ENCODE results near the gene LHX4.

LHX4 gene

GRCh38 chr1:180272395-180272794, 42.3 kb downstream of the LHX4 start:
- no peak for DNase-seq (ENCODE audit: low read depth)

DNA sequence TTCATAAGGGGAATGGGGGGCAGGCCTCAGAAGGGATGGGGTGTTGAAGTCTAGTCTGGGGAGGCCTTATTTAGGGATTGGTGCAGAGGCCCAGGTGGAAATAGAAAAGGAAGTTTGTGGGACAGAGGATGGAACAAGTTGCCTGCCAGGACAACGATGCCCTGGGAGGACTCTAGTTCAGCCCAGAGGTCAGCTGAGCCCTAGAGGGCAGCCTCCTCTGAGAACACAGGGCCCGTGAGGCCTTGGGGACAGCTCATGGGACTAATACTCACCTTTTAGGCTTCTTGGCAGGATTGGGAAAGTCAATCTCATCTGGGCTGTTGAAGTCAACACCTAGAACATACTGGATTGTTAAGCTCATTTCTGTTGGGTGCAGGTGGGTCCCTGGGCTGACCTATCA, 43.0 kb downstream of the LHX4 start:
- no peak for DNase-seq (ENCODE audit: low read depth)

- DNase-seq (ENCODE audit: low read depth) = no peak
Observed at GRCh38 chr1:180274221-180274620, 44.2 kb downstream of the LHX4 start.

- DNase-seq (ENCODE audit: low read depth) = no peak
Observed at GRCh38 chr1:180275726-180276125, 45.7 kb downstream of the LHX4 start.

- DNase-seq (ENCODE audit: low read depth) = no peak
Observed at GRCh38 chr1:180277476-180278193, 47.6 kb downstream of the LHX4 start.

- DNase-seq (ENCODE audit: low read depth) = no peak
Observed at GRCh38 chr1:180278194-180278515, 48.1 kb downstream of the LHX4 start.

DNA sequence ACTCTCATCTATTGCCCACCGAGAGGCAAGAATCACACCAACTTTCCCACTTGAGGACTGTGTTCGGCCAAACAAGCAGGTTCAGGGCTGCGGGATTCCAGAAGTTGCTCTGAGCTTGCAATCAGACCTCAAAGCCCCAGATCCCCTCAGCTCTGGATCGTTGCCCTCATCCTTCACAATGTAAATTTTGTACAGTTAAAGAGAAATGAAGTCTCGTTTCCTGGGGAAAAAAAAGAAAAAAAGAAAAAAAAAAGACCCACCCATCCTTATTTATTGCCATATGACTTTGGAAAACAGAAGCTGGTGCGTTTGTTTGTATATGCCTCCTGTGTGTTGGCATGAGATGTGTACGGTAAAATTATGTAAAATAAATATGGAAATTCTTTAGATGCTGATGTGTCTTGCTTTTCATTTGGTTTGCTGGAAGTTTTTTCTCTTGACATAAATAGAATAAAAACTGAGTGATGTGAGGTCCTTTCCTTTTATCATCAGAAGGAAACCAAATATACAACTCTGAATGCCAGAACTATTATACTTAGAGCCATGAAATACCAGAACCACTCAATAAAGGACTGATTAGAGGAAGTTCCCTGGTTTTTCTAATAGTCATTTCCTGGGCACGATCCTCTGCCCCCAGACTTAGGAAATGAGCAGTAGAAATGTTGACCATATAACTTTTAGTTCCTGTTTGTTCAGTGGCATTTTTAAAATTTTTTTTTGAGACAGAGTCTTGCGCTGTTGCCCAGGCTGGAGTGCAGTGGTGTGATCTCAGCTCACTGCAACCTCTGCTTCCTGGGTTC, 48.7 kb downstream of the LHX4 start:
- no peak for DNase-seq (ENCODE audit: low read depth)

DNA sequence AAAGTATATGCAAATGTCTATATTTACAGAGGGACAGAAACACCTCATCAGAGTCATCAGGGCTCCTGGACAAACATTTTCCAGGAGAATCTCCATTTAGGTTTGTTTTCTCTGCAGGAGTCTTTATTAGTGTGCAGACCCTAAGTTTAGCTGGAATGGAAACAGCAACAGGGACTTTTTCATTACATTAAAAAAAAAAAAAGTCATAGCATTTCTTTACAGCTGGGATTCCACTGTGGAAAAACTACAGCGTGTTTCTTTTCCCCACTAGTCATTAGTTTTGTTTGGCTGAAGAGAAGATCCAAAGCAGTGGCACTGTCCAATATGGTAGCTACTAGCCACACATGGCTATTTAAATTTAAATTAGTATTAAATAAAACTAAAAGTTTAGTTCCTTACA, 49.6 kb downstream of the LHX4 start:
- DNase-seq (ENCODE audit: low read depth) = no peak

GRCh38 chr1:180280617-180281016, 50.6 kb downstream of the LHX4 start:
- no peak for DNase-seq (ENCODE audit: low read depth)

- DNase-seq (ENCODE audit: low read depth) = no peak
Observed at GRCh38 chr1:180281490-180281889, 51.4 kb downstream of the LHX4 start.

GRCh38 chr1:180282401-180283044, 52.5 kb downstream of the LHX4 start:
- no peak for DNase-seq (ENCODE audit: low read depth)

DNA sequence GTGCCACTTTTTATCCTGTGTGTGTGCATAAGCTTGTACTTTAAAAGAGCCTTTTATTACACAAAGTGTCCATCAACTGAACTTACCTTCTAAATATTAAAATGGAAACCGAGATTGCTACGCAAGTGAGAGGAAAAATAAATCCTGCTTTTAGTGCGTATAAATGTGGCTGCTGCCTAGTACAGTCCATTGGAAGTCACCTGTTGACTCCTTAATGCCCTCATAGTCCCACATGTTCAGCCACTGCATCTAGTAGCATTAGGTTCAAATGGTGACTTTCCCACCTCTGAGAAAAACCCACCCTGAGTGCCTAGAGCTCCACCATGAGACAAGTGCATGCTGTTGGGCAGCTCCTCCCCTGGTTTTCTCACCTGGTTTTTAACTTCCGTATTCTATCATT, 53.0 kb downstream of the LHX4 start:
- no peak for DNase-seq (ENCODE audit: low read depth)

DNA sequence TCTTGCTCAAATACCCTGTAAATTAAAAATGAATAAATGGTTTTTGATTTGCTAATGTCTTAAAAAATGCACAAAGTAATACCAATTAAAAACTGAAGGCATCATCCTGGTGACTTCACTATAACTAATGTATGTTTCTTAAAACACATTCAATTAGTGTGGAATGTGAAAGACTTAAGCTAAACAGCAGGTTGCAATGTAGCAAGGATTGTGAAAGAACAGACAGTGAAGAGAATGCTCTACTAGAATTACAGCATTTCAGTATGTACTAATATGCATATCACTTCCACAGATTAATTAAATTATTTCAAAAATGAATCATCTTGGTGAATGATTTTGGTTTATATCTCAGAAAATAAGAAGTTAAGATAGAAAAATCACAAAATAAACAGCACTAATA, 56.4 kb downstream of the LHX4 start:
- no peak for DNase-seq (ENCODE audit: low read depth)

GRCh38 chr1:180287988-180288705, 58.1 kb downstream of the LHX4 start:
- no peak for DNase-seq (ENCODE audit: low read depth)

DNA sequence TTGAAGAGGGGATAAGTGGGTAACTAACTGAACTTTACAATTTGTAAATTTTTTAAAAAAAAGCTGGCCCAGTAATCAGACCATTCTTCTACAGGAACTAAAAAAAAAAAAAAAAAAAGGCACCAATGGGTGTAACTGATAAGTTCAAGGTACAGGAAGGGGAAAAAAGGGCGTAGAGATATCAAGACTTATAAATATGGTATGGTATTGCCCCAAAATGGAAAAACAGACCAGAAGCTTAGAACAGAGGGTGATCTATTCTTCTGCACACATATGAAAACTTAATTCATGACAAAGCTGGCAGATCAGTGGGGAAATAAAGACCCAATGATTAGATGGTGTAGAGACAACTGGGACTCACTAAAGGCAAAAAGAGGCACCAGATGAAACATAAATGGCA, 58.9 kb downstream of the LHX4 start:
- DNase-seq (ENCODE audit: low read depth) = no peak

DNA sequence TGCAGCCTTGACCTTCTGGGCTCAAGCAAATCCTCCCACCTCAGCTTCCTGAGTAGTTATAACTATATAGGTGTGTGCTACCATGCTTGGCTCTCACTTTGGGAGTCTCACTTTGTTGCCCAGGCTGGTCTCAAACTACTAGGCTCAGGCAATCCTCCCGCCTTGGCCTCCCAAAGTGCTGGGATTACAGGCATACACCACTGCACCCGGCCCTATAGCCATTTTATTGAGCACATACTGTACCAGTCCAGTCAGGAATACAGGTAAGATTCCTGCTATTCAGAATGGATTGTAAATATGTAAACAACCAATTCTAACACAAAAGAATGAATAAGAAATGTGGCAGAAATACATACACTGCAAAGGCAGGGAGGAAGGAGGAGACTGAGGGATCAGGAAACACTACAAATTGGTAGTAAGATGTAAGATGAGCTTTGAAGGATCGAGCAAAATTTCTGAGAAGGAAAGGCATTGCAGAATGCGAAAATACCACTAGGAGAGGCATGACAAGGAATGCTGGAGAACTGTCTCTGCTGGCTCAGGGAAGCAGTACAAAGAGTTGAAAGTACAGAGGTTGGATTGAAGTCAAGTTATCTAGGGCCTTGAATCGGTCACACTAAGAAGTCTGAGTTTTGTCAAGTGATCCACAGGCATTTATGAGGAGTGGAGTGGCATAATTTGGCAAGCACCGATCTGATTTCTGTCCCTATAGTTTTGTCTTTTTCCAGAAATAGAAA, 60.4 kb downstream of the LHX4 start:
- DNase-seq (ENCODE audit: low read depth) = no peak

DNA sequence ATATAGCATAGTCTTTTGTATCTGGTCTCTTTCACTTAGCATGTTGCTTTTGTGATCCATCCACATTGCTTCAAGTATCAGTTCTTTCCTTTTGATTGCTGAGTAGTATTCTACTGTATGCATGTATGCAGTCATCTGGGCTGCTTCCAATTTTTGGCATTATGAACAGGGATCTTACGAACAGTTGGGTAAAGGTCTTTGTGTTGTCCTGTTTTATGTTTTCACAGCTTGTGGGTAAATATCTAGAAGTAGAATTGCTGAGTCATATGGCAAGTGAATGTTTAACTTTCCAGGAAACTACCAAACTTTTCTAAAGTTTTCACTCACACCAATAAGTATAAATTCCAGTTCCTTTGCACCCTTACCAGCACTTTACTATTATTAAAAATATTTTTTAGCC, 60.9 kb downstream of the LHX4 start:
- DNase-seq (ENCODE audit: low read depth) = peak; percentile 22

DNA sequence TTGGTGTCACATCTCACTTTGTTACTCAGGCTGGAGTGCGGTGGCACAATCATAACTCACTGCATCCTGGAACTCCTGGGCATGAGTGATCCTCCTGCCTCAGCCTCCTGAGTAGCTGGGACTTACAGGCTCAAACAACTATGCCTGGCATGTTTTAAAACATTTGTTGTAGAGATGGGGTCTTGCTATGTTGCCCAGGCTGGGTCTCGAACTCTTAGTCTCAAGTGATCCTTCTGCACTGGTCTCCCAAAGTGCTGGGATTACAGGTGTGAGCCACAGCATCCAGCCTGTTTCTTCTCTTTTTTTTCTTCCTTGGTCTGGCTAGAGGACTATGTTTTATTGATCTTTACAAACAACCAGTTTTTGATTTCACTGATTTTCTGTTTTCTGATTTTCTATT, 64.6 kb downstream of the LHX4 start:
- no peak for DNase-seq (ENCODE audit: low read depth)

GRCh38 chr1:180295999-180296398, 65.9 kb downstream of the LHX4 start:
- DNase-seq (ENCODE audit: low read depth) = no peak

DNA sequence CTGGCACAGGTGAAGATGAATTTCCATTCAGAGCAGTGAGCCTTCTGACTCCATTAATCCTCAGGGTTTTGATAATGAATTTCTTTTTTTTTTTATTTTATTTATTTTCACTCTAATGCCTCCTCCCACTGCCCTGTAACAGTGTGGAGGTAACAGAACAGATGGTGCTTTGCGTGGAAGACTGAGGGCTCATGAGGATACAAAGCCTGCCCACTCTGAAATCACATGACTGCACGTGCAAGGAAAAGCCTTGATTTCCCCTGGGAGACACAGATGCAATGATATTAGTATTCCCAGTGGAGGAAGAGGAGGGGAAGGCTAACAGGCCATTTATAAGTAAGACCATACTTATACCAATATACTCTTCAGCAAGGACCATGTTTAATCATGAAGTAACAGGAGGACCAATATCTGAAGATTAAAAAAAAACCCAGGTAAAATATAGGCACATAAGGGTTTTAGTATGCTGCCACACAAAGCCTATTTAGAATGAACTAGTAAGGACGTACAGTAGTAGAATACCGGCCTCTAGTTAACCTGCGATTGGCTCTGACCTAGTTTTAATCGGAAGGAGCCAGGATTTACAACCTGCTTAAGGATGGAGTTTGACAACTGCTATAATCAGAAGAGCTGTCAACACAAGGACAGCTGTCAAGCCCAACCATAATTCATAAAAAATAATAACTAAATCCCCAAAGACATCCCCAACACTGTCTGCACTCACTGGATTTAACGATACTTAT, 69.6 kb downstream of the LHX4 start:
- DNase-seq (ENCODE audit: low read depth) = no peak

DNA sequence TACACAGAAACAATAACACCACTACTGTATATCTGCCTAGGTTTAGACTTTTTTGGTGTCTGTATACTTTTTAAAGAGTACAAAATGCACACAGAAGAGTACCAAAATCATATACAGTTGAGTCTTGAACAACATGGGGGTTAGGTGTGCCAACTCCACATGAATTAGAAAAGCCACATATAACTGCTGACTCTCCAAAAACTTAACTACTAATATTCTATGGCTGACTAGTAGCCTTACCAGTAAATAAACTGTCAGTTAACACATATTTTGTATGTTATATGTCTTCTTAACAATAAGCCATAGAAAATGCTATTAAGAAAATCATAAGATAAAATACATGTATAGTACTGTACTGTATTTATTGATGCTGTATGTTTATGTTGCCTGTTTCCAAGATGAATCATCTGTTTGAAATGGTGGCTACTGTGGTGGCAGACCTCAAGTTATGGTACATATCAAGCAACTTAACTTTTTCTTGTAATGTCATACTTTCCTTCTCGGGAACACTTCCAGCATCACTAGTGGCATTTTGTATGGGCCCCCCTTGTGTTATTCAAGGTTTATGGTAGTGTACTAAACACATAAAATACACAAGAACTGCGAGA, 71.2 kb downstream of the LHX4 start:
- peak; percentile 50 for DNase-seq (ENCODE audit: low read depth)

All from EH (cell line).